Parathyroid adenoma (tissue), 2 donors: ENCODE results near the gene SDCBP2.

ENCODE experiments used
- H2AFZ ChIP-seq: fragments of 300-600 bp; sonication (generic); one replicate; pipeline ENCODE4 v1.7.0; 2017; ENCODE audit warnings: antibody characterized with exemption, mild to moderate bottlenecking
- H3K27ac ChIP-seq: fragments of 300-600 bp; sonication (generic); one replicate; pipeline ENCODE4 v1.7.0; 2017
- H3K27me3 ChIP-seq: fragments of 300-600 bp; sonication (generic); one replicate; pipeline ENCODE4 v1.7.0; 2017; ENCODE audit warnings: low read length; ENCODE audit not compliant: control insufficient read depth, insufficient read depth
- H3K36me3 ChIP-seq: fragments of 300-600 bp; sonication (generic); one replicate; pipeline ENCODE4 v1.7.0; 2017; ENCODE audit warnings: low read length; ENCODE audit not compliant: control insufficient read depth, insufficient read depth
- H3K4me1 ChIP-seq: fragments of 300-600 bp; sonication (generic); one replicate; pipeline ENCODE4 v1.7.0; 2017; ENCODE audit warnings: control low read depth
- H3K4me2 ChIP-seq: fragments of 300-600 bp; sonication (generic); one replicate; pipeline ENCODE4 v1.7.0; 2017; ENCODE audit warnings: low read length
- H3K4me3 ChIP-seq: fragments of 300-600 bp; sonication (generic); one replicate; pipeline ENCODE4 v1.7.0; 2017; ENCODE audit warnings: low read depth, low read length
- H3K79me2 ChIP-seq: fragments of 300-600 bp; sonication (generic); one replicate; pipeline ENCODE4 v1.7.0; 2017; ENCODE audit warnings: control low read depth
- H3K9ac ChIP-seq: fragments of 300-600 bp; sonication (generic); one replicate; pipeline ENCODE4 v1.7.0; 2017; ENCODE audit warnings: mild to moderate bottlenecking
- H3K9me3 ChIP-seq: fragments of 300-600 bp; sonication (generic); one replicate; pipeline ENCODE4 v1.7.0; 2017; ENCODE audit warnings: low read length; ENCODE audit not compliant: control insufficient read depth
- TF ChIP-seq, protein P1 (sequence below): fragments of 300-600 bp; sonication (generic); IDR thresholded peaks from one replicate; pipeline ENCODE4 v1.7.0; 2017; ENCODE audit warnings: antibody characterized with exemption, mild to moderate bottlenecking
- donor health status: primary hyperparathyroidism.

SDCBP2 gene

GRCh38 chr20:1263853-1264252, 65.1 kb downstream of the SDCBP2 start:
- TF ChIP-seq, protein P1, sequence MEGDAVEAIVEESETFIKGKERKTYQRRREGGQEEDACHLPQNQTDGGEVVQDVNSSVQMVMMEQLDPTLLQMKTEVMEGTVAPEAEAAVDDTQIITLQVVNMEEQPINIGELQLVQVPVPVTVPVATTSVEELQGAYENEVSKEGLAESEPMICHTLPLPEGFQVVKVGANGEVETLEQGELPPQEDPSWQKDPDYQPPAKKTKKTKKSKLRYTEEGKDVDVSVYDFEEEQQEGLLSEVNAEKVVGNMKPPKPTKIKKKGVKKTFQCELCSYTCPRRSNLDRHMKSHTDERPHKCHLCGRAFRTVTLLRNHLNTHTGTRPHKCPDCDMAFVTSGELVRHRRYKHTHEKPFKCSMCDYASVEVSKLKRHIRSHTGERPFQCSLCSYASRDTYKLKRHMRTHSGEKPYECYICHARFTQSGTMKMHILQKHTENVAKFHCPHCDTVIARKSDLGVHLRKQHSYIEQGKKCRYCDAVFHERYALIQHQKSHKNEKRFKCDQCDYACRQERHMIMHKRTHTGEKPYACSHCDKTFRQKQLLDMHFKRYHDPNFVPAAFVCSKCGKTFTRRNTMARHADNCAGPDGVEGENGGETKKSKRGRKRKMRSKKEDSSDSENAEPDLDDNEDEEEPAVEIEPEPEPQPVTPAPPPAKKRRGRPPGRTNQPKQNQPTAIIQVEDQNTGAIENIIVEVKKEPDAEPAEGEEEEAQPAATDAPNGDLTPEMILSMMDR: no peak
- Histone ChIP-seq H2AFZ (no peak overlapping the region), H3K79me2 (peaks cover 2% of the 10 kb centered on the region), H3K36me3 (no peaks in the 10 kb centered on the region), H3K9ac (no peak overlapping the region), H3K4me1 (peaks cover 10% of the 10 kb centered on the region), H3K4me2 (no peak overlapping the region), H3K4me3 (no peak overlapping the region), H3K27me3 (no peaks in the 10 kb centered on the region), H3K9me3 (no peaks in the 10 kb centered on the region), H3K27ac (no peak overlapping the region)
